H9 (cell line): Measurements from ENCODE around the gene TENM4. TPM values are rescaled to one million over a fixed set of nuclear protein-coding genes. Genes with fewer than 3 reads are reported as not detected.

Source experiments
- DNase-seq: peaks from one replicate; pipeline ENCODE4 v3.0.0-alpha.2; 2017
- H2AFZ ChIP-seq: one replicate; pipeline ENCODE4 v1.6.1; 2013; ENCODE audit warnings: mild to moderate bottlenecking, low read length, control low read depth, moderate library complexity
- H2AK5ac ChIP-seq: 2 replicates; pipeline ENCODE4 v1.6.1; 2013; ENCODE audit warnings: low read length, control low read depth, mixed read lengths; ENCODE audit not compliant: insufficient read length
- H2BK120ac ChIP-seq: one replicate; pipeline ENCODE4 v1.6.1; 2013; ENCODE audit warnings: low read depth, mild to moderate bottlenecking, low read length, control low read depth, inconsistent platforms; ENCODE audit not compliant: poor library complexity, severe bottlenecking
- H2BK12ac ChIP-seq: 2 replicates; pipeline ENCODE4 v1.6.1; 2013; ENCODE audit warnings: low read length, control low read depth, mixed read lengths, low read depth; ENCODE audit not compliant: insufficient read length
- H2BK15ac ChIP-seq: 2 replicates; pipeline ENCODE4 v1.6.1; 2013; ENCODE audit warnings: low read depth, low read length, control low read depth
- H2BK20ac ChIP-seq: one replicate; pipeline ENCODE4 v1.6.1; 2013; ENCODE audit warnings: low read depth, mild to moderate bottlenecking, low read length, control low read depth, inconsistent platforms; ENCODE audit not compliant: poor library complexity, severe bottlenecking
- H2BK5ac ChIP-seq: 2 replicates; pipeline ENCODE4 v1.6.1; 2013; ENCODE audit warnings: low read length, control low read depth, mixed read lengths; ENCODE audit not compliant: insufficient read length
- H3K14ac ChIP-seq: 2 replicates; pipeline ENCODE4 v1.6.1; 2013; ENCODE audit warnings: low read length, control low read depth; ENCODE audit not compliant: insufficient read depth
- H3K18ac ChIP-seq: 2 replicates; pipeline ENCODE4 v1.6.1; 2013; ENCODE audit warnings: low read depth, mild to moderate bottlenecking, mixed read lengths, low read length, control low read depth; ENCODE audit not compliant: insufficient read length
- H3K23ac ChIP-seq: 2 replicates; pipeline ENCODE4 v1.6.1; 2013; ENCODE audit warnings: low read length, control low read depth, mixed read lengths, low read depth; ENCODE audit not compliant: insufficient read length
- H3K23me2 ChIP-seq: 2 replicates; pipeline ENCODE4 v1.6.1; 2013; ENCODE audit warnings: low read depth, mild to moderate bottlenecking, mixed read lengths, low read length, control low read depth; ENCODE audit not compliant: insufficient read length, poor library complexity, severe bottlenecking
- H3K27ac ChIP-seq: 2 replicates; pipeline ENCODE4 v1.5.1; 2013; ENCODE audit warnings: low read length, control low read depth, mixed read lengths, low read depth; ENCODE audit not compliant: insufficient read length
- H3K27me3 ChIP-seq: 2 replicates; pipeline ENCODE4 v1.6.1; 2013; ENCODE audit warnings: low read length, control low read depth, inconsistent platforms; ENCODE audit not compliant: insufficient read depth
- H3K4ac ChIP-seq: 2 replicates; pipeline ENCODE4 v1.6.1; 2013; ENCODE audit warnings: low read depth, mild to moderate bottlenecking, control low read depth, inconsistent platforms, low read length, moderate library complexity
- H3K4me1 ChIP-seq: 2 replicates; pipeline ENCODE4 v1.6.1; 2013; ENCODE audit warnings: low read length, control low read depth, inconsistent platforms; ENCODE audit not compliant: insufficient read depth
- H3K4me2 ChIP-seq: 2 replicates; pipeline ENCODE4 v1.6.1; 2013; ENCODE audit warnings: low read length, control low read depth, mixed read lengths; ENCODE audit not compliant: insufficient read length, insufficient read depth
- H3K56ac ChIP-seq: 2 replicates; pipeline ENCODE4 v1.6.1; 2013; ENCODE audit warnings: low read depth, mild to moderate bottlenecking, mixed read lengths, low read length, control low read depth; ENCODE audit not compliant: insufficient read length
- H3K79me1 ChIP-seq: 2 replicates; pipeline ENCODE4 v1.6.1; 2013; ENCODE audit warnings: low read depth, mild to moderate bottlenecking, moderate library complexity, low read length, control low read depth, inconsistent platforms; ENCODE audit not compliant: insufficient read depth, poor library complexity, severe bottlenecking
- H3K79me2 ChIP-seq: 2 replicates; pipeline ENCODE4 v1.6.1; 2013; ENCODE audit warnings: low read length, control low read depth, inconsistent platforms; ENCODE audit not compliant: insufficient read depth
- H3K9ac ChIP-seq: 2 replicates; pipeline ENCODE4 v1.6.1; 2013; ENCODE audit warnings: low read length, control low read depth, mixed read lengths; ENCODE audit not compliant: insufficient read length; ENCODE audit errors: extremely low read depth
- H3K9me3 ChIP-seq: one replicate; pipeline ENCODE4 v1.6.1; 2013; ENCODE audit warnings: low read depth, low read length, inconsistent platforms; ENCODE audit not compliant: control insufficient read depth
- H3T11ph ChIP-seq: one replicate; pipeline ENCODE4 v1.6.1; 2013; ENCODE audit warnings: mild to moderate bottlenecking, low read length, control low read depth, inconsistent platforms
- H4K20me1 ChIP-seq: one replicate; pipeline ENCODE4 v1.6.1; 2013; ENCODE audit not compliant: control insufficient read depth, insufficient read length, insufficient read depth
- H4K5ac ChIP-seq: 2 replicates; pipeline ENCODE4 v1.6.1; 2013; ENCODE audit warnings: low read depth, mild to moderate bottlenecking, mixed read lengths, low read length, control low read depth; ENCODE audit not compliant: insufficient read length
- H4K8ac ChIP-seq: replicated peaks from 2 replicates; pipeline ENCODE4 v1.6.1; 2013; ENCODE audit warnings: low read length, control low read depth, mixed read lengths, low read depth; ENCODE audit not compliant: insufficient read length
- H4K91ac ChIP-seq: 2 replicates; pipeline ENCODE4 v1.6.1; 2013; ENCODE audit warnings: low read depth, mild to moderate bottlenecking, moderate library complexity, mixed read lengths, low read length, control low read depth; ENCODE audit not compliant: insufficient read length
- H3K27ac Mint-ChIP-seq, 3 experiments: 2 replicates in 2 of 3; 3 replicates in 1 of 3; pipeline ENCODE4 v1.8.0; 2020 to 2021; ENCODE audit warnings: mixed read lengths in 3 of 3, mild to moderate bottlenecking in 1 of 3, moderate library complexity in 1 of 3
- H3K27me3 Mint-ChIP-seq: 2 replicates; pipeline ENCODE4 v1.8.0; 2021; ENCODE audit warnings: low read depth, mild to moderate bottlenecking, moderate library complexity, mixed read lengths
- H3K36me3 Mint-ChIP-seq, 3 experiments: 2 replicates in 2 of 3; 3 replicates in 1 of 3; pipeline ENCODE4 v1.8.0; 2020 to 2021; ENCODE audit warnings: low read depth in 3 of 3, mixed read lengths in 3 of 3; ENCODE audit not compliant: insufficient read depth in 1 of 3
- H3K4me1 Mint-ChIP-seq, 2 experiments: 2 replicates each; pipeline ENCODE4 v1.8.0; 2020; ENCODE audit warnings: mixed read lengths in 2 of 2
- H3K4me3 Mint-ChIP-seq, 2 experiments: 2 replicates in 1 of 2; 3 replicates in 1 of 2; pipeline ENCODE4 v1.8.0; 2020 to 2021; ENCODE audit warnings: mild to moderate bottlenecking in 2 of 2, mixed read lengths in 2 of 2, moderate library complexity in 1 of 2
- H3K9me3 Mint-ChIP-seq, 2 experiments: 2 replicates in 1 of 2; 3 replicates in 1 of 2; pipeline ENCODE4 v1.8.0; 2020; ENCODE audit warnings: mild to moderate bottlenecking in 2 of 2, mixed read lengths in 2 of 2, moderate library complexity in 1 of 2
- CTCF ChIP-seq: fragments of 200-600 bp; sonication (generic); conservative IDR thresholded peaks from 3 replicates; pipeline ENCODE4 v1.8.0; 2021; ENCODE audit warnings: antibody characterized with exemption, mild to moderate bottlenecking
- WGBS: extraction: QIAGEN DNeasy Blood & Tissue Kit; methylation state at CpG from one replicate; pipeline ENCODE4 v1.1.7; 2013; ENCODE audit warnings: missing lambda C conversion rate, low lambda C conversion rate, mixed read lengths; ENCODE audit not compliant: insufficient read length; ENCODE audit errors: extremely low coverage; 5-methylcytosine and 5-hydroxymethylcytosine counted together
- total RNA-seq: library from RNA; stranded (reverse); gene quantifications from 2 replicates; pipeline ENCODE4 v1.2.1, GENCODE V29; 2021

TENM4 gene
- total RNA-seq, 1 experiment from 2014 or later = 4.6 TPM

GRCh38 chr11:78856211-78856610 lies 584.6 kb downstream of the TENM4 start:
- H3K23me2 ChIP-seq = no peaks in the 10 kb centered on the region
- no peak overlapping the region for H3K56ac ChIP-seq
- H2BK15ac ChIP-seq = no peak overlapping the region
- no peak overlapping the region for H3K4me3 Mint-ChIP-seq
- H3K4me2 ChIP-seq = no peak overlapping the region
- no peak overlapping the region for H2BK5ac ChIP-seq
- no peaks in the 10 kb centered on the region for H3K27me3 ChIP-seq
- no peak overlapping the region for H4K8ac ChIP-seq
- no peaks in the 10 kb centered on the region for H3K27me3 Mint-ChIP-seq
- no CpG with 5 or more reads among the region's 5 CpGs for WGBS
- no peaks in the 10 kb centered on the region for H3K9me3 ChIP-seq
- H2AK5ac ChIP-seq = no peak overlapping the region
- H3K79me2 ChIP-seq = no peaks in the 10 kb centered on the region
- no peak overlapping the region for H3K27ac Mint-ChIP-seq
- no peak overlapping the region for H4K91ac ChIP-seq
- H4K5ac ChIP-seq = no peak overlapping the region
- no peak overlapping the region for H3T11ph ChIP-seq
- no peak overlapping the region for H3K18ac ChIP-seq
- no peak overlapping the region for H2BK120ac ChIP-seq
- H2BK20ac ChIP-seq = no peak overlapping the region
- H3K36me3 Mint-ChIP-seq = no peaks in the 10 kb centered on the region
- no peak overlapping the region for H2AFZ ChIP-seq
- no peak for TF ChIP-seq CTCF
- H3K4me1 ChIP-seq = no peaks in the 10 kb centered on the region
- H3K27ac ChIP-seq = no peak overlapping the region
- H2BK12ac ChIP-seq = no peak overlapping the region
- H3K79me1 ChIP-seq = no peaks in the 10 kb centered on the region
- no peak overlapping the region for H3K4ac ChIP-seq
- H3K9me3 Mint-ChIP-seq = no peaks in the 10 kb centered on the region
- no peaks in the 10 kb centered on the region for H4K20me1 ChIP-seq
- DNase-seq = no peak
- no peak overlapping the region for H3K9ac ChIP-seq
- no peak overlapping the region for H3K23ac ChIP-seq
- no peaks in the 10 kb centered on the region for H3K4me1 Mint-ChIP-seq
- no peak overlapping the region for H3K14ac ChIP-seq
